NOMO-1 (cell line): ENCODE results near the gene ABHD8.

ENCODE experiments used
- DNase-seq, 2 experiments: peaks; one replicate each; lab custom pipeline; 2025; ENCODE audit not compliant: unreplicated experiment in 2 of 2; lab: John Stamatoyannopoulos, UW

The ABHD8 gene

GRCh38 chr19:17243830-17244617, 59.2 kb downstream of the ABHD8 start:
- peak in 1 of 2 experiments; percentile 24 for DNase-seq

GRCh38 chr19:17243211-17243829, 59.9 kb downstream of the ABHD8 start:
- DNase-seq = no peak

- DNase-seq = no peak
Observed at GRCh38 chr19:17242431-17243208, 60.6 kb downstream of the ABHD8 start.
